Measurements from ENCODE around the gene TRPM6.
"Not testable (repeated sequence)": the region's sequence is repeated elsewhere in the genome, so short reads cannot be mapped to it uniquely, and the experiment has no call there.

Gene TRPM6, protein sequence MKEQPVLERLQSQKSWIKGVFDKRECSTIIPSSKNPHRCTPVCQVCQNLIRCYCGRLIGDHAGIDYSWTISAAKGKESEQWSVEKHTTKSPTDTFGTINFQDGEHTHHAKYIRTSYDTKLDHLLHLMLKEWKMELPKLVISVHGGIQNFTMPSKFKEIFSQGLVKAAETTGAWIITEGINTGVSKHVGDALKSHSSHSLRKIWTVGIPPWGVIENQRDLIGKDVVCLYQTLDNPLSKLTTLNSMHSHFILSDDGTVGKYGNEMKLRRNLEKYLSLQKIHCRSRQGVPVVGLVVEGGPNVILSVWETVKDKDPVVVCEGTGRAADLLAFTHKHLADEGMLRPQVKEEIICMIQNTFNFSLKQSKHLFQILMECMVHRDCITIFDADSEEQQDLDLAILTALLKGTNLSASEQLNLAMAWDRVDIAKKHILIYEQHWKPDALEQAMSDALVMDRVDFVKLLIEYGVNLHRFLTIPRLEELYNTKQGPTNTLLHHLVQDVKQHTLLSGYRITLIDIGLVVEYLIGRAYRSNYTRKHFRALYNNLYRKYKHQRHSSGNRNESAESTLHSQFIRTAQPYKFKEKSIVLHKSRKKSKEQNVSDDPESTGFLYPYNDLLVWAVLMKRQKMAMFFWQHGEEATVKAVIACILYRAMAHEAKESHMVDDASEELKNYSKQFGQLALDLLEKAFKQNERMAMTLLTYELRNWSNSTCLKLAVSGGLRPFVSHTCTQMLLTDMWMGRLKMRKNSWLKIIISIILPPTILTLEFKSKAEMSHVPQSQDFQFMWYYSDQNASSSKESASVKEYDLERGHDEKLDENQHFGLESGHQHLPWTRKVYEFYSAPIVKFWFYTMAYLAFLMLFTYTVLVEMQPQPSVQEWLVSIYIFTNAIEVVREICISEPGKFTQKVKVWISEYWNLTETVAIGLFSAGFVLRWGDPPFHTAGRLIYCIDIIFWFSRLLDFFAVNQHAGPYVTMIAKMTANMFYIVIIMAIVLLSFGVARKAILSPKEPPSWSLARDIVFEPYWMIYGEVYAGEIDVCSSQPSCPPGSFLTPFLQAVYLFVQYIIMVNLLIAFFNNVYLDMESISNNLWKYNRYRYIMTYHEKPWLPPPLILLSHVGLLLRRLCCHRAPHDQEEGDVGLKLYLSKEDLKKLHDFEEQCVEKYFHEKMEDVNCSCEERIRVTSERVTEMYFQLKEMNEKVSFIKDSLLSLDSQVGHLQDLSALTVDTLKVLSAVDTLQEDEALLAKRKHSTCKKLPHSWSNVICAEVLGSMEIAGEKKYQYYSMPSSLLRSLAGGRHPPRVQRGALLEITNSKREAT (N-terminal part only)

DNA sequence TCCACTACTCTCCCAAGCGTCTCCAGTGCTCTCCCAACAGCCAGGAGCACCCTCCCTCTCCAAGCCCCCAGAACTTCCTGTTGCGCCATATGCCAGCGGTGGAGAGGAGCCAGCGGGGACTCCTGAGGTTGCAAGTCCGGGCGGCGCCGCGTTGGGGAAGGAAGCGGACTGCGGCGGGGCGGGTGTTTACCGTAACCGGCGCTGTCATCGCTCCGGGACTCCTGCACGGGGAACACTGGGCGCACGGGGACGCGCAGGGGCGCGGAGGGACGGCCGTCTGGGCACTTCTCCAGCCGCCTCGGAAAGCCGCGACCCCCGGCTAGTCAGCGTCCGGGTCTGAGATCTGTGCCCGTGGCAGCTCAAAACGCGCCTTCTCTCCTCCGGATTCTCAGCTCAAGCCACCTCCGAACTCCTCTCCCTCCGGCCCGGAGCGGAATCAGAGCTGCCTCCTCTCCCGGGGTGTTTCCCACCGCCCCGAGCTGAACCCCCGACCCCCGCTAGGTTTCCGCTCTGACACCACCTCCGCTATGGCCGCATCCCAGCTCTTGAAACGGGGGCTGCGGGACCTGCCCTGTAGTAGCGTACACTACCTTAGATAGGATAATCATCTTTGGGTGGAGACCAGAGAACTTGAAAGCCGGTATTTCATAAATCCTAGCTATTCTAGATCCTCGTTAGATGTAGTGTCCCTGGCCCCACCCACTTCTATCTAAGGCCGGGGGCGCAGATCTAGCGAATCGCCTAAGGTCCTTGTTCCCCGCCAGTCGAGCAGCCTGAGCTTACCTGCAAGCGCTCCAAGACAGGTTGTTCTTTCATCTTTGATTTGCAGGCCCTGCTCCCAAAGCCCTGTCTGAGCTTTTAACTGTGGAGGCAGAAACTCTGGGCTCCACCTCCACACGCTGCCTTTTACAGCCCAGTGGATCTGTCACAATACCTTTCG is at the start of gene TRPM6:
Gene TRPM6 (minus strand): TSS at position 881 of the 940 bp plus-strand sequence. CDS start 65 bp downstream, at position 816.
- peak; percentile 77 for DNase-seq

DNA sequence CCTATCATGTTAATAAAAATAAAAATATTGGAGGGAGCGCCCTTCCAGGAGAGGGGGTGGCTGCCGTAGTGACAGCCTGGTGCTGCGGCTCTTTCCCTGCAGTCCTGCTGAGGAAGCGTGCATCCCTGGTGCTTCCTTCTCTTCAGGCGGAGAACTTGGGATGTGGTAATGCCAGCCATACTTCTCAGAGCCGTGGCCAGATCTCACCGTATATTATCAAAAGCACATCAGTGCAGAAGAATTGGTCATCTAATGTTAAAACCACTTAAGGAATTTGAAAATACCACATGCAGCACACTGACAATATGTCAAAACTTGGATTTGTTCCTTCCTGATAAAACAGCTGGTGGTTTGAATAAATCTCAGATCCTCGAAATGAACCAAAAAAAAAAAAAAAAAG is 47.3 kb upstream of the TRPM6 start:
- no peak for DNase-seq

DNA sequence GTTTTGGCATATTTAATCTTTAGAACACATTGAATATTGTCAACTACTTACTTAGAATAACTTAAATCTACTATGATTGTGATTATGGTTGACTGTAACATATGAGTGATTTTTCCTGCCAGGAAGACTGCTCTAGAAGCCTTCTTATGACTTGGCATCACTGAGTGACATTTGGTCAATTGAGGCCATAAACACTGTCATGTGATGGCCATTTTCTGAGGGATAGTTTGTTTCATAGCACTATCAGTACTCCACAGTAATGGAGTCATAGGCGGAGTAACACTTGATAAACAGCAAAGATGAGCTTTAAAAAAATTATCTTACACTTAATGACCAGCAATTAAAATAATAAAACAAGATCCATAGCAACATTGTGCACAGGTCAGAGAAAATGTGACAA is 34.0 kb upstream of the TRPM6 start:
- DNase-seq, result no peak

DNA sequence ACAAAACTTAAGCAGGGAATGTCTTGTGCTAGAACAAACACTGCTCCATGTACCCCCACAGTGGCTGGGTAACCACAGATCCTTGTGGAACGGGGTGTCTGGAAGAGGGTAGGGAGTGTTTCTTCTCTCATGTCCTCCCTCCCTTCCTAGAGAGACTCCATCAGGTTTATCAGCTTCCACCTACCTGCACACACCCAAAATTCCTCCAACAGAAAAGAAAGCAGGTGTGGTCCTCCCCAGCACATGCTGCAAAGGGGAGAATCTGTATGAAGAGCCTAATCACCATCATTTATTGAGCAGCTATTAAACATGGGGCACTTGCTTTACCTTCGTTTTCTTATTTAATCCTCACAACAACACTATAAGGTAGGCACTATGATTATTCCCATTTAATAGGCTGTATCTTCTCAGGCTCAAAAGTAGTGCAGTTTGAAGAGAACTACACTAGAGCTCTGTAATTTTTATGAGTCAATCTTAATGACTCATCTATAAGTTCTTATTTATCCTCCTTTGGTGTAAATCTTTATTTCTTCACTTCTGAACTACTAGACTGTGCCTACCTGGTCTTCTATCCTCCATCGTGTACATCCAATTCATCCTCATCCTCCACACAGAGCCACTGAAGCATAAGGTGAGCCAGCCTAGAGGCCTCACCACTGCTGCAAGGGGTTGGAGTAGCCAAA is 33.4 kb upstream of the TRPM6 start:
- no peak for DNase-seq

DNA sequence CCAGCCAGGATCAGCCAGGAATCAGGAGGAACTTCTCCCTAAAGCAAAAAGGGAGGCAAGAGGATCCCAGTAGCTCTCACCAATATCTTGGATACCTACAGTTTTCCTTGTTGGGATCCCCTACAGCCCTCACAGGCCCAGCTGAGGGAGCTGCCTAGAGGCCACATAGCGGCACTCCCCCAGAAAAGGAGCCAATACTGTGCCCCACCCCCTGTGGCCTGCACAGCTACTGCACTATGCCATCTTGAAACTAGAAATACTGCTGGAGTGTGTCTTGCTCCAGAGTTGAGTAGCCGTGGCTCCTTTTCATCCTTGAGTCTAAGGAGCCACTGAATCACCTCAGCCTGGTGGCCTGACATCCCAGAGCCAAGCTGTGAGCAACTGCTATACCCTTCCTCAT is 22.3 kb upstream of the TRPM6 start:
- no peak for DNase-seq

DNA sequence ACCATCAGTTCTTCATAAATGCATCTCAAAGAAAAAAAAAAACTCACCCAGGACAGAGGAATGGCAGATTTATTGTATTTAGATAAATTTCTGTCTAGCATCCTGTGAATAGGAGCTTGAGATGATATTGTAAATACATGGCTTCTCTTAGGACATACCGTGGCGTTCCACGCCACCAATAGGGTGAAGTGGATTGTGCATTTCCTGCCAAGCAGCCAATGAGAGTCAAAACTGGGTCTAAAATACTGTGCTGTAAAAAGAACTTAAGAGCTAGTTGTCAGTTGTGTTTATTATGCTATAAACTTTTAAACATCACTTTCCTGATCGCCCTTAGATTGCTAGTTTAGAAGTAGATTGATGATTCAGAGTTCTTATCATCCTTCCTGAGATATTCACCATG is 20.9 kb upstream of the TRPM6 start:
- no peak for DNase-seq

DNA sequence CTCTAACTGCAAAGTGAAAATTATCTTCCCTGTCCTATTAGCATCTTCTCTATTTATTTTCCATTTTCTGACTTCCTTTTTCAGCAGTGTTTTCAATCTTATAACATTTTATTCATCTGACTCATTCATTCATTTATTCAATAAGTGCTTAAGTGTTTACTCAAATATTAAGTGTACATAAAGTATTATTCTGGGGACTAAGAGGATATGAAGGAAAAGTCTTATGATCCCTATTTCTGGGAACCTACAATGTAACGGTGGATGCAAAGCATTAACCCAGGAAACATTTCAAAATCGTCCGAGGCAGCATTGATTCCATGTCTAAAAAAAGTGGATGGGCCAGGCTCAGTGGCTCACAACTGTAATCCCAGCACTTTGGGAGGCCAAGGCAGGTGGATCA is 19.4 kb upstream of the TRPM6 start:
- no peak for DNase-seq

DNA sequence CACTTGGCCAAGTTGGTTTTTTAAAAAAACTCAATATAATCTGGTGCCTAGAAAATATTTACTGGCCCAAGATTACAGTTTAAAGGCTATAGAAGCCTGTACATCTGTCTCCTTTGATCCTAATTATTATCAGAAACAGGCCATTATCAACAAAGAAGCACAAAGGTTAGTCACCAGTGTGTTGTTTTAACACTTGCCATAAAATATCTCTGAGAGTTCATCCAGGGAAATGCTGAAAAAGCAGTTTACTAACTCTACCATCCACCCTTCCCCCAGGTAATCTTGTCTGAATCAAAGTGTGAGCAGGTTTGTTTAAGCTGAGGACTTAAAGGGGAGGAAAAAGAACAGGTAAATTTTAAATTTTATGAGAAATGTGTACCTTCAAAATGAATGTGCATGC is 13.3 kb upstream of the TRPM6 start:
- no peak for DNase-seq

DNA sequence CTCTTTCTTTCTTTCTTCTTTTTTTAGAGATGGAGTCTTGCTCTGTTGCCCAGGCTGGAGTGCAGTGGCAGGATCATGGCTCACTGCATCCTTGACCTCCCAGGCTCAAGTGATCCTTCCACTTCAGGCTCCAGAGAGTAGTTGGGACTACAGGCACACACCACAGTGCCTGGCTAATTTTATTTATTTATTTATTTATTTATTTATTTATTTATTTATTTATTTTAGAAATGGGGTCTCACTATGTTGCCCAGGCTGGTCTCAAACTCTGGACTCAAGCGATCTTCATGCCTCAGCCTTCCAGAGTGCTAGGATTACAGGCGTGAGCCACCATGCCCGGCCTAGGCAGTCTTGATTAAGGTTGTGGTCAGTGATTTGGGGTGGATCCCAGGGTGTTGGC is 728 bp upstream of the TRPM6 start:
- not testable (repeated sequence) for DNase-seq

DNA sequence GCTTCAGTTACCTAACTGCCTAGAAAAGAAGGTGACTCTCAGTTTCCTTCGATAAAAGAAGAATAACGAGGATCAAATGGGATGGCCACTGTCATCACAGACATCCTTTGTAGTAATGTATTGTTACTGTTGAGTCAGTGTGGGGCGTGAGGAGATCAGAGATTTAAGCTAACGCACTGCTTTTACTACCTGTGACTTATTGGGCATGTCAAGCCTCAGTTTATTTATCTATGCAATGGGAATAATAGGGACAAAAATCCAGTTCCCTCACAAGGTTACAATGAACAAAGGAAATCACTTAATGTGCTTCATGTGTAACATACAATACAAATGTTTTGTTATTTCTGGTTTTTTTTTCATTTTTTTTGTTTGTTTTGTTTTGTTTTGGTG is 255 bp upstream of the TRPM6 start:
- no peak for DNase-seq

DNA sequence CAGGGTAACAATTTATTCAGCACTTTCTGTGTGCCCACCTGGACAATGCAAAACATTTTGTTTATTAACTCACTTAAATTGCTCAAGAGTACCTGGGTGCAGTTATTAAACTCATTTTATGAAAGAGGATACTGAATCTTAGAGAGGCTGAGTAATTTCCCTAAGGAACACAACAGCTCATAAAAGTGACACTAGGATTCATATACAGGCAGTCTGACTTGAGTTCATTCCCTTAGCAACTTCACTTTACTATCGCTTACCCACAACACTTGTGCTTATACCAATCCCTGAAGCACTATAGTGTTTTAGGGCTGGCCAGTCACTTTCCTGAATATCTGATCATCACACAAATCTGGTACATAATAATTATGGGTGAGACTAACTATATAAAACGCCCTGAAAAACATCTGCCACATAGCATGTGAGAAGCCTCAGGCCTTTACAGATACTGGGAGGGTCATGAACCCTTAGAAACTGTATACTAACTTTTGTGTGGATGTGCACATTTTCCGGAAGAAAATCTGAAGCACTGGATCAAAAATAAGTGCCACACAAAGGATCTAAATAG is 11.3 kb downstream of the TRPM6 start:
- no peak for DNase-seq

DNA sequence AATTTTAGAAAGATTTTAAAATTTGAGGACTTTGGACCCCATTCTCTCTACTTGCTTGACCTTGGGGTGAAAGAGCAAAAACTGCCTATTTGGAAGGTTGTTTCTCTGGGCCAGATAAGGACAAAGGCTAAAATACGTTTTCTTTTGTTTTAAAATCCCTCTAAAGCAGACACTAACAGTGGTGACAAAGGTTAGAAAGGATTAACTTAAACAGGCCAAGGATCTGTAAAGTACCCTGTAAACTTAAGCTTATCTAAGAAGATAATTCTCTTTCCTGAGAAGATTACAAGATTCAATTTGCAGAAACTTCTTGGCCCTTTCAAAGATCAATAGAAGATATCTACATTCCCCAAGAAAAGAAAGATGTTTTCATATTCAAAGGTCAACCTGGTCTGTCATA is 12.1 kb downstream of the TRPM6 start:
- DNase-seq, result no peak

DNA sequence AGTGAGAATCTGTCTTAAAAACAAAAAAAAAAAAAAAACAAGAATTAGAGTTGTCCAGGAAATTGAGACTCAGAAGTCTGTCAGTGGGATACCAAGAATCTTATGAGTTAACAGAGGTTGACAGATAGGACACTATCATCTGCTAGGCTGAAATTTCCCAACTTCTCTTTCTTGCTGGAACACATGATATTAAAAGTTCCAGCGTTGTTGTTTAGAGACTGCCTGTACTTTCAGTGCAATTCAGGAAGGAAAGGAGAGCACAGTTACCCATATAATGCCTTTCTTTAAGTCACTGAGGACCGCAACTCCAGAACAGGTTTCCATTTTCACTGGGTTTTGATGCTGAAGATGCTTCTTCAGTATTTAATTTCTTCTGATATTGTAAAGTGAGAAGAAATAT is 13.5 kb downstream of the TRPM6 start:
- no peak for DNase-seq

DNA sequence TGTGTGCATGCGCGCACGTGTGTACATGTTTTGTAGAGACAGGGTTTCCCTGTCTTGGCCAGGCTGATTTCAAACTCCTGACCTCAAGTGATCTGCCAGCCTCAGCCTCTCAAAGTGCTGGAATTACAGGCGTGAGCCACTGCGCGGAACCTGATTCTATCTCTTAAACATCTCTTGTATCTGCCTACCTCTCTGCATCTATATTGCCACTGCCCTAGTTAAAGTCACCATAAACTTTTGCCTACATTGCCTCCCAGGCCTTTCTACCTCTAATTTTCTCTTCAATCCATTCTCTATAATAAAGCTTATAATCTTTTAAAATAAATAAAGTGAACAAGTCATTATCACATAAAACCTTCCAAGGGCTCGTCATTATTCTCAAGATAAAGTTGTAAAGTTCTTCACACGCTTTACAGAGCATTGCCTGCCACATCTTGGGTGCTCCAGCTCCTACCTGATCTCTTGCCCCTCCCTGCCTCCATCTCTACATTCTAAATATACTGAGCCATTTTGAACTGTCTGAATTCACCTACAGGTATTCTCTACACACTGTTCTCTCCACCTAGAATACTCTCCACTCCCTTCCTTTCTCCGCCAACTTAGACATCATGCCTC is 15.0 kb downstream of the TRPM6 start:
- no peak for DNase-seq

DNA sequence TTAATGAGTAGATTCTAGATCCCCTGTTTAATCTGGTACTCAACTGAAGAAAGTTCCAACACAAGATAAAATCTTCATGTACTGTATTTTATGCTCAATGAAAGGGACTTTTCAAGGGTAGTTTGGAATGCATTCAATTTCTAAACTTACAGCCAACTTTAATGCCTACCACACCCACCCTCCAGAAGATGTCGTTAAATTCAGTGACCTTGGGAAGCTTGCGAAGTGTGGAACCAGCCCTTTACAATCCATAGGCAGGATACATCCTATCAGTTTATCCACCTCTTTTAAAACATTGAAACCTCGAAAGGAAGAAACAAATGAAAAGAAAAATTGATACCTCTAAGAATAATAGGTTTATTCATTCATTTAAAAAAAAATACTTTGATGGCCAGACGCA is 20.2 kb downstream of the TRPM6 start:
- DNase-seq, result no peak

DNA sequence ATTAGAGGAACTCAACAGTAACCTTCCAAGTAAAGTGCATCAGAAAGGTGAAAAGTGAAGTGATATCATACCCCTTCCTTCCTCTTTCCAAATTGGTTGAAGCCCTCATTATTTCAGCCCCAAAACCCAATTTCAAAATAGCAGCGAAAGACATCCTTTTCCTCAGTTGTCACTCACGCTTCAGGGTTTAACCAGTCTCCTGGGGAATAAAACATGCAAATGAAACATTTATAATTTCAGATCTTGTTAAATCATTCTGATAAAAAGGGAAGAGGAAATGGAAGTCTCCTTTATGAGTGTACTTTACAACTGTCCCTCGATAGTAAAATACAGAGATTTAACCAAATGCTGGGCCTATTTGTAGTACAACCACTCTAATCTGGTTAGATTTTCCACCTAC is 22.5 kb downstream of the TRPM6 start:
- peak; percentile 19 for DNase-seq

DNA sequence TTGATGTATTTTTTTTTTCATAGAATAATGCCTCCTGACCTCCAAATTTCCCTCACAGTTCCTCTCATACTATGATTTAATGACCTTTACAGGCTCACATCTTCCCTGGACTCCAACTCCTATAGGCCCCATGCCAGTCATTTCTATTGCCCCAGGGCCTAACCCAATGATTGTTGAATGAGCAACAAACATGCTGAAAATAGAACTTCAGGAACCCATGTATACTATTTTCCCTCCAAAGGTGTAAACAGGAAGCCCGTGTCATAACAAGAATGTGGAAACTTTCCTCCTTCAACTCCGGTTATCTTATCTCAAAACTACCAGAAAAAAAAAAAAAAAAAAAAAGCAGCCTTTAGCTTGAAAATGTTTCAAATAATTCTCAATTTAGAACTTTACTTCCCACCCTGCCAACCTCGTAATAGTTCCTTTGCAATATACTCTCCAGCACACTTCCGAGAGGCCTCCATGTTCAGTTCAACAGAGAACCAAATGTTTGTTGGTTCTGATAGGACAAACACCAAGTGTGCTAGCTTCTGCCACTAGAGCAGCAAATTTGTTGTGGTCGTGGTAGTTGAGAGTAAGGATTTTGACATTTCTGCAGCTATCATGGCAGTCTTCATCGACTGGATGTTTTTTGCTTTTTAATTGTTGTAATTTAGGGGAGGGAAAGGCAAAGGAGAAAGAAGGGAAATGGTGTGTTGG is 25.8 kb downstream of the TRPM6 start:
- DNase-seq, result peak; percentile 27

DNA sequence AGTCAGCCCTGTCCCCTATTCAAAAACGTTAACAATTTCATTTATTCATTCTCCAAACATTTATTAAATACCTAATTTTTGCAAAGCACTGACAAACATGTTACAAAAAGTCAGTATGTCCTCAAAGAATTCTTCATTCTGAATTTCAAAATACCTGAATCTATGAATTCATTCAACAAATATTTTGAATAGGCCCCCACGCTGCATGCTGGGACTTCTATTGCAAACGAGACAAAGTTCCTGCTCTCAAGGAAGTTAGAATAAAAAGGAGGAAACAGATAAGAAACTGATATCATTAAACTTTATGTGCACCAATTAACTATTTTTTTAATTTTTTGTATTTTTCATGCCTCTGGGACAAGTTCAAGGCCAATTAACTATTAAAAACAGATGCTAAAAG is 26.6 kb downstream of the TRPM6 start:
- peak; percentile 15 for DNase-seq

DNA sequence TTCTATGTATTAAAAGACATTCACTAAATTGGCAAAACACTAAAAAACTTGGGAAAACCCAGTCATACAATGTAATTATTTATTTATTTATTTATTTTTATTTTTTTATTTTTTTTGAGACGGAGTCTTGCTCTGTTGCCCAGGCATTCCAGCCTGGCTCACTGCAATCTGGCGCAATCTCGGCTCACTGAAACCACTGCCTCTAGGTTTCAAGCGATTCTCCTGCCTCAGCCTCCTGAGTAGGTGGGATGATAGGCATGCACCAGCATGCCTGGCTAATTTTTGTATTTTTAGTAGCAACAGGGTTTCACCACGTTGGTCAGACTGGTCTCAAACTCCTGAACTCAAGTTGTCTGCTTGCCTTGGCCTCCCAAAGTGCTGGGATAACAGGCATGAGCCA is 27.5 kb downstream of the TRPM6 start:
- not testable (repeated sequence) for DNase-seq

DNA sequence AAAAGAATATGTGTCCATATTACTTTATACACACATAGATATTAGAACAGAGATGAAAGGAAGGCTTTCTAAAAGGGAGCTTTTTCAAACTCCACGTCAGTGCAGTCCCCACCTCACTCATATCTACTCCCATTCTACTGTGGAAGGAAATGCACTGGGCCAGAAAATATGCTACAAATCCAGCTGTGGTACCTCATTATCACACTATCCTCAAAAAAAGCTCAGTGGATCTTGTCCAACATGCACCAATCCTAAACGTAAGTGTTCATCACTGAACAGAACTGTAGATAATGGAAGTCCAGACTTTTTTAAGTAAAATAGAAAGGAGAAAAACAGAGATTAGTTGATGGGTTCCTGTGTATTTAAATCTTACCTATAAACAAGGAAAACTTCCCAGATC is 27.9 kb downstream of the TRPM6 start:
- no peak for DNase-seq
